Stimulated activated CD4-positive, alpha-beta T cell treated with anti-CD3 and anti-CD28 coated beads, TNF-alpha, amount 100 ng/mL, for 4 hours (primary cell): ENCODE results near the gene UBASH3B.
"Not testable (repeated sequence)": the region's sequence is repeated elsewhere in the genome, so short reads cannot be mapped to it uniquely, and the experiment has no call there.

Source experiments
- DNase-seq, 3 experiments: peaks; one replicate each; pipeline ENCODE4 v3.0.0-alpha.2; 2020; ENCODE audit warnings: low read depth in 3 of 3

Gene UBASH3B

GRCh38 chr11:122851366-122851966 lies 195.9 kb downstream of the UBASH3B start:
- DNase-seq, result no peak

GRCh38 chr11:122852074-122852795 lies 196.7 kb downstream of the UBASH3B start:
- peak in 1 of 3 experiments; percentile 10 for DNase-seq

- DNase-seq, result no peak
Measured at GRCh38 chr11:122852796-122853160, 197.3 kb downstream of the UBASH3B start.

GRCh38 chr11:122853261-122853660 lies 197.7 kb downstream of the UBASH3B start:
- no peak for DNase-seq

GRCh38 chr11:122853971-122854446 lies 198.5 kb downstream of the UBASH3B start:
- DNase-seq, result no peak

- no peak for DNase-seq
Measured at GRCh38 chr11:122861631-122862030, 206.1 kb downstream of the UBASH3B start.

GRCh38 chr11:122862091-122862490 lies 206.6 kb downstream of the UBASH3B start:
- no peak for DNase-seq

- not testable (repeated sequence) for DNase-seq
Measured at GRCh38 chr11:122863154-122863553, 207.6 kb downstream of the UBASH3B start.

- peak in 1 of 3 experiments; percentile 20 for DNase-seq
Measured at GRCh38 chr11:122863704-122864326, 208.3 kb downstream of the UBASH3B start.
